Middle frontal gyrus (tissue), 1 donor: Measurements from ENCODE around the gene CAMTA1.

Experiments used
- DNase-seq: peaks from one replicate; pipeline ENCODE4 v3.0.0-alpha.2; 2015; ENCODE audit warnings: low spot score; ENCODE audit errors: extremely low spot score

CAMTA1 gene

DNA sequence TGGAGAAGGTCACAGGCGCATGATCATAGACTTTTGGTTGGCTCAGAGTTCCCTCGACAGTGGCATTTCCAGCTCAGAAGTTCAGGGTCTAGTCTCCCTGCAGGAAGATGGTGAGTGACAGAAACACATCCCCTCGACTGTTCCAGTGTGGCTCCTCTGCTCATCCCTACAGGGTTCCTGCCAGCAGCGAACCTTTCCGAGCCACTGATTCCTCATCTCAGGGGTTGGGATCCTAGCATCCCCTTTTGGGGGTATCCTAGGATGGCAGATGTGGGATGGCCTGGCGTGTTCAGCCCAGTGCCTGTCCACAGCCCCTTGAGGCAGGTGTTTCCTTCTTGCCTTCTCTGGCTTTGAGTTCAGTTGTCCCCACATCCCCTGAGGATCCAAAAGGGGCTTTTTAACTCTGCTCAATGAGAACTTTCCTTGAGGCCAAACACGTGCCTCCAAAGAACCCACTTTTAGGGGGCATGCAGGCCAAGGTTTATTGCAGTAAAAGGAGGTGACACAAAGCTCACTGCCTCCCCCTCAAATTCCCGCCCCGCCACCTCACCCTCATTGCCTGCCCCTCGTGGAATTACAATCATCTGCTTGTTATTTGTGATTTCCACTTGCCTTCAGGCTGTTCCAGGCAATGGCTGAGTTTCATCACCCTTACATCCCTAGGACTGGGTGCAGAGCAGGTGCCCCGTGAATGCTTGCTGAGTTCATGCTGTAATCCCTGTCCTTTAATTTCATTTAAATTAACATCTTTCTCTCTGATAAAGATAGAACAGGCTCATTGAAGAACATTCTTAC is 440.7 kb downstream of the CAMTA1 start:
- DNase-seq = no peak

DNA sequence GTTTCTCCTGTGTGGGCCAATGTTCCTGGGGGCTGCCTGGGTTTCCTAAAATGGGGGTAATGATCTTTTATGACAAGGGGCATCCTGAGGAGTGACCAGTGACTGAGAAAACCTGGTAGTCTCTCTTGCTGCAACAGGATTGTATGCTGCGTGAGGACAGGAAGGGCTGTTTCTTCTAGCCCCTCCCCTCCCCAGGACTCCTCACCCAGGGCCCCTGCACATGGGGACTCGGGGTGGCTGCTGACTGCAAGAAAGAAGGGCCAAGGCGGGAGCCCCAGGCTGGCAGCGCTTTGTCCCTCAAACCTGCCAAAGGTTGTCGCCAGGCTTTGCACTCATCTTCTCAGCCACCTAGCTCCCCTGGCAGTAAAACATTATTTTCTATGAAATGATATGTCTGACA is 442.4 kb downstream of the CAMTA1 start:
- DNase-seq = no peak

DNA sequence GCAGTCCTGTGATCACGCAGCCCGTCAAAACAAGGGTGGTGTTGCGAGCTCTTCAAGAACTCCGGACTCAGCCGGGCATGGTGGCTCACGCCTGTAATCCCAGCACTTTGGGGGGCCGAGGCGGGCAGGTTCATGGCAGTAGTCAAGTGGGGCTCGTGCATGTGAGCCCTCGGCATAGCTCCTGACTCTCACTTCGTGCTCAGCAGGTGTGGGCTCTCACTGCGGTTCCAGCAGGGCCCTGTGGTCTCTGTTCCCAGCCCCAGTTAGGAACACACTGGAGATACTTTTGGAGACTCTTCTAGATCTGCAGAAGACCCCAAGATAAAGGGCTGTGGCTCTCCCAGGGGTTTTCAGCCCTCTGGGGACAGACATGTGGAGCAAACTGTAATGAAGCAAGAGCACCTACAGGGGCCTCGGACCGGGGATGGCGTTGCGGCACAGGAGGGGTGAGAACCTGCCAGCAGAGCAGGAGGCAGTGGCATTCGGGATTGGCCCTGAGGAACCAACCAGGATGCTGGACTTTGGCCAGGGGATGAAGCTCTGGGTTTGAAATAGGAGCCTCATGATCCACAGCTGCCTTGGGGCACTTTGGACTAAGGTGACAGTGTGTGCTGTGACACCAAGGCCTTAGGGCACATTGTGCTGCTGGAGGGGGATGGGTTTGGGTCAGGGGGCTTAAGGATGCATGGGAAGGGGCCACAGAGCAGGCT is 443.2 kb downstream of the CAMTA1 start:
- no peak for DNase-seq

GRCh38 chr1:7229186-7229585 is 443.9 kb downstream of the CAMTA1 start:
- no peak for DNase-seq

GRCh38 chr1:7229696-7230631 is 444.7 kb downstream of the CAMTA1 start:
- DNase-seq = no peak

- no peak for DNase-seq
These were observed 447.4 kb downstream of the CAMTA1 start for GRCh38 chr1:7232441-7233236.

DNA sequence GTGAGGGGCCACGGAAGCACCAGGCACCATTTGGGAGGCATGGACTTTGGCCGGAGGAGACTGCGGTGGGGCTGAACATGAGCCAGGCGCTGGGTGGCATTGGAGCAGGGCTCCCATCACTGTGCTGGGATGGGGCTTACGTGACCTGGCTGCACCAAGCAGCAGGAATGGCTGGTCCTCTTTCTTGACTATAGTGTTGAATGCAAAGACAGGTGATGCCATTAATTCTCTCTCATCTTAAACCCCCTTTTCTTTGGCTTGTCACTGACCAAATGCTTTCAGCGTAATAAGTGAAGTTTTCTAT is 447.9 kb downstream of the CAMTA1 start:
- no peak for DNase-seq

DNA sequence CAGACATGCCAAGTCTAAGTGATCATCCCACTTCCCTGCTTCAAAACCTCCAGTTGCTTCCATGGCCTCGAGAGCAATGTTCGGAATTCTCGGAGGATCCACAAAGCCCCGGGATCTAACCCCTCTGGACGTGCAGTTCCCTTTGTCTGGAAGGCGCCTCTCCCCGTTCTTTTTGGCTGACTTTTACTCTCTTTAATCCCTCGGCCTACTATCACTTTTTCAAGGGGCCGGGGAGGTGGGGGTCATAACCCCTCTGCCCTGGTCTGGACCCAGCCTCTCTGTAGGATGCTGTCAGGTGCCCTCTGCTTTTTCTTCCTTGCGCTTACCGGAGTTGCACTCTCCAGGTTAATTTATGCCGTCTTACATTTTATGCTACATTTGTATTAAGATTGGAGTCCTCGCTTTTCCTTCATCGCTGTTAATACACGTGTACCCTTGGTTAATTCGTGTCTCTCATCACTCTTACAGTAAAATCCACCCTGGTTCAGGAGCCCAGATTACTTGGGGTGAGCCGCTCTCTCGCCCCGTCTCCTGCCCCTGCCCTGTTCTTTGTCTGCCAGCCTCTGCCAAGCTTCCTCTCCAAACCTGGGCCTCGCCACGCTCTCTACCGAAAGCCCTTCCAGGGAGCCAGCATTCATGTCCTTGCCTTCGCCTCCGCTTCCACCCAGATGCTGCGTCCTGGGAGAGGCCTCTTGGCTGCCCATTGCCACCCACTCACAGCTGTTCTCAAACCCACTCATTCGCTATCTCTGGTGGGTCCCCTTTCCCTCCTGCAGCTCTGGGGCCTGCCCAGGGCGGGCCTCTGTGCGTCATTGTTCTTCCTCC is 448.6 kb downstream of the CAMTA1 start:
- DNase-seq = no peak

DNA sequence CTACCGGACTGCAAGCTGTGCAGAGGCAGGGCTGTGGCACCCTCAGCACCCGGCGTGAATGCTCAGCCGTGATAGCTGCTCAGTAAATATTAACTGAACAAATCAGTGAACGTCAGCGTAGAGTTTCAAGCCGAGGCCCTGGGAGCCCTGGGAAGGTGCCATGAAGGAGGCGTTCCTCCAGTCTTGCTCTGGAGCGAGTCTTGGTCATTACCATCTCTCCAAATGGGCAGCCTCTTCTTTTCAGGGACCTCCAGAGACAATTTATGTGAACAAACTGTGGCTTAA is 449.2 kb downstream of the CAMTA1 start:
- DNase-seq = no peak

- no peak for DNase-seq
These were observed 450.7 kb downstream of the CAMTA1 start for GRCh38 chr1:7235871-7236517.

DNA sequence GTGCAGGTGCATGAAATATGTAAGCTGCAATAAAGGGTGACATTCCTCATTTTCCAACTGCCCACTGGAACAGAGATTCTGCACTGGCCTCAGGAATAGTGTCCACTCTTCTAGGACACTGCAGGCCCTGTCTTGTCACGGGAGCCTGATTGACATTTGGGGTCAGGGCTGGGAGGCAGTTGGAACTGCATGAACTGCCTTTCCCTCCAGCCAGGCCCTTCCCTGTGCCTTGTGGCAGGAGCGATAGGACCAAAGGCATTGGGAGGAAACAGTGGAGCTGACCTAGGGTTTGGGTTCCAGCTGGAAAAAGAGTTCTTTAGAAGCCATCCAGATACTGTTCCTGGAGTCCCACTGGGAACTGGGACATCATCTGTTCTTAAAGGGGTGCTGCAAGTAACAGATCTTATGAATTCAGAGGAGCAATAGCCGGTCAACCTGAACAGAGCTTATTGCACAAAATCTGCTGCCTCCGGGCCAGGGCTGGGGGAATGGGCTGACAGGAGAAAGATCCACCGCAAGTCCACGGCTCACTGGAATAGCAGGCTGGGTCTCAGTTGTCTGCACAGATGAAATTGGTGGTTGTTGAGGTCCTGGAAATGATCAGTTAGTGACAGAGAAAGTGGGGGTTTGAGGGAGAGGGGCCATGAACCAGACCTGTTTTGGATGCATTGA is 451.7 kb downstream of the CAMTA1 start:
- no peak for DNase-seq

GRCh38 chr1:7247158-7247557 is 461.9 kb downstream of the CAMTA1 start:
- DNase-seq = no peak

- no peak for DNase-seq
These were observed 462.7 kb downstream of the CAMTA1 start for GRCh38 chr1:7247791-7248548.

DNA sequence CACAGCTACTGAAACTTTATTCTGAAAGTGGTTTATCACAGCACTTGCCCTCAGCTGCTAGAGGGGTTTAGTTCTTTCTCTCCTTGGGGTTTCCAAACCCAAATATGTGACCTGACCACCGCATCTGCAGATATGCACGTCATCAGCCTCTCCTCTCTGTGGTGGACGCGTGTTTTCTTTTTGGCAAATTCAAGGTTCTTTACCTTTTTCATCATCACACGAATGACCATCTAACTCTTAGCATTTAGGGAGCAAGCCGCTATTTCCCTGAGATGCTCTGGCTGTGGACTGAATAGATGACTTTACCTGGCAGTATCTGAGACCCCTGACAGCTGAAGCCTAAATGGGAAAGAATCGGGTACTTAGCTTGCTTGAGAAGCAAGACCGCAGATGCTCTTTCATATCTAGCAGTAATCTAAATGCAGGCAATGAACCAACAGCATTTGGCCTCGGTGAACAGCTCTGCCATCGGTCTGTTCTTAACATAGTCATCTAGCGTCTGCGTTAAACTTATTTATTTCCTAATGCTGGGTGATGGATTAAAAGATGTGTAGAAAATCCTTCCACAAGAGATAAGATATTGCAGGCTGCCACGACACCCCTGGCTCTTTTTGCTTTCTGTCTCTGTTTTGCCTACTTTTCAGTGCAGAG is 463.4 kb downstream of the CAMTA1 start:
- no peak for DNase-seq

DNA sequence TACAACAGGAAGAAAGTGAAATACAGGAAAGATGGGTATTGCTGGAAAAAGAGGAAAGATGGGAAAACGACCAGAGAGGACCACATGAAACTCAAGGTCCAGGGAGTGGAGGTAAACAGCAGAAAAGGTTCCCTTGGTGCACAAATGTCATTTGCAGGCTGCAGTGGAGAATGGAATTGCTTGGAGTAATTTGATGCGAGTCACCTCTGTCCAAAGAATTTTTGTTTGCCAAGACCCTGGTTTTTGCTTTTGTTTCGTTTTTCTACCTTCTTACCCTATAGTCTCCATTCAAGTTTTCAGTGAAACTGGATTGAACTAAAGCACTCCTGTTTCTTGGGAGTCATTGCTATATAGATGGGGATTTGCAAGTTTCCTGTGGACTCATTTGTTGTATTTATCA is 464.3 kb downstream of the CAMTA1 start:
- DNase-seq = no peak

DNA sequence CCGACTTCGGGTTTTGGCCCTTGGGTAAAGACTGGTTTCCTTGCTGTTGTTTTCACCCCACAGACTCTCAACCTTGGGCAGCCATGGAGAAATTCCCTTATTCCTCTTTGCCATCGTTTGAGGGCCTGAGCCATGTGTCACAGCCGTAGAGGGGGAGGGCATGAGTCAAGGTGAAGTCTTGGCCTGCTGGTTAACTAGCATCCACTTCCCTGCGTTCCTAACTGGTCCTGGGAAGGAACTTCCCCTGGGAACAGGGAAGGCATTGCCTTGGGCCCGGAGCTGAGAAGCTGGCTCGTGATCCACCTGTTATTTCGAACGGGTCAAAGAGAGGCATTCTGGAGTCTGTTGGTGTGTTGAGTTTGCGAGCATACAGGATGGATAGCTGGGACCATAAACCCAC is 464.9 kb downstream of the CAMTA1 start:
- DNase-seq = no peak

DNA sequence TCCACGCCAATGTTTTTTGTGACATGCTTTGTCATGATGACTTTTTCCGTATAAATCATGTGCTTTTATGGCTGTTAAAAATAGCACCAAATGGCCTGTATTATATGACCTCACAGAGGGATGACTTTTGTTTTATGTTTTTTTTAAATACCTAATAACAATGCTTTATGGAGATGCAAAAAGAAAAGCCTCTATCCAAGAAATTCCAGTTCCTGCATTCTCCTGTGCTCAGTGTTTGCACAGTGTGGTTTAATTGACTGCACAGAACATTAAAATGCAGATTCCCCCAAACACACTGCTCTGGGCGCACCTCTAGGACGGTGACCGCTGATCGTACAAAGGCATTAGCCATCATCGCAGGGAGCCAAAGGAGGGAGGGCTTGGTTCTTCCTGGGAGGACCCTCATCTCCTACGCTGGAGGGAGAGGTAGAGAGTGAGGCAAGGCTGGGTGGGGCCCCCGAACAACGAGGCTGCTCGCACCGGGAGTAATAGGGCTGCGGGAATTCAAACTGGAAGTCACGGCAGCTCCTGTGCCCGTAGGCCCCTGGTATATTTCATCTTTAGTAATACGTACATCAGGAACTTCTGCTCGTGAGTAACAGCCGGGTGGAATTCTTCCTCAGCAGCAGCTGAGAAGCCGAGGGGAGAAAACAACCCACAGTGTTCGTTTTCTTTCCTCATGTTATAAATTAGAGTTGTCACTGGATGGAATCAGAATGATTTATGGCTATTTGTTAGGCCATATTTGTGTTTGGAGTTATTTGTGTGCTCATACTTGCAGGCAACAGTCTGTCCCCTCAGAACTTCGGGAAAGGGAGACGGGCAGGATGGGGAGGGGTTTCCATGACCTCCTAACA is 465.6 kb downstream of the CAMTA1 start:
- no peak for DNase-seq
